ENCODE measurements around the gene BTD.
"Not testable (repeated sequence)": the region's sequence is repeated elsewhere in the genome, so short reads cannot be mapped to it uniquely, and the experiment has no call there.

BTD gene

DNA sequence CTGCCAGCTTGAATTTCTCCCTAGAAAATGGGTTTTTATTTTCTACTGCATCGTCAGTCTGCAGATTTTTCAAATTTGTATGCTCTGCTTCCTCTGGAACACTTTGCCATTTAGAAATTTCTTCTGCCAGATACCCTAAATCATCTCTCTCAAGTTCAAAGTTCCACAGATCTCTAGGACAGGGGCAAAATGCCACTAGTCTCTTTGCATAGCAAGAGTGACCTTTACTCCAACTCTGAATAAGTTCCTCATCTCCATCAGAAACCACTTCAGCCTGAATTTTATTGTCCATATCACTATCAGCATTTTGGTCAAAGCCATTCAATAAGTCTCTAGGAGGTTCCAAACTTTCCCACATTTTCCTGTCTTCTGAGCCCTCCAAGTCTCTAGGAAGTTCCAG, 3.0 kb downstream of the BTD start:
- H3K27ac ChIP-seq (ENCODE audit: low read depth, low read length); H3K36me3 ChIP-seq (ENCODE audit: control insufficient read depth, insufficient read depth, low read length); H3K27me3 ChIP-seq (ENCODE audit: control insufficient read depth, insufficient read depth, low read length); H3K4me3 ChIP-seq (ENCODE audit: low read depth, low read length); H3K9ac ChIP-seq (ENCODE audit: low read depth, low read length); H3K9me3 ChIP-seq (ENCODE audit: control insufficient read depth, insufficient read depth, low read length): not testable (repeated sequence)
- H3K4me1 ChIP-seq (ENCODE audit: control insufficient read depth, insufficient read depth, low read length), result peaks cover 11% of the 10 kb centered on the region; the same call in 1 of the 2 replicates

DNA sequence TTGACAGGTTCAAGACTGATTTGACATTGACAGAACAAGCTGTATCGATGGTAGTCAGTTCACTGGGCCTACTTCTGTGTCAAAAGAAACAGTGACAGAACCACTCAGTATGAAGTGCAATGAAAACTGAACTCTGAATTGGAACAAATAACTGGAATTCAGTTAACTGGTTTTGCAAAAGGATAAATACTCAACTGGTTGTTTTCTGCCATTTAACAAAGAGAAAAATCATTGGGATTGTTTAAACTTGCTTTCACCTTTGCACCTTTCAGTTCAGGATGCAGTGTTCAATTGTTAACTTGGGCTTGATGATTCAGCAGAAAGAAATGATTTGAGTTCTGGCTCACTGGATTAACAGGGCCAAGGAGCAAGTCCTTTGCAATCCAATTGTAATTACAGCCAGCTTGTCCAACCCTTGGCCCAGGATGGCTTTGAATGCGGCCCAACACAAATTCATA, 4.9 kb downstream of the BTD start:
- no peaks in the 10 kb centered on the region for H3K27me3 ChIP-seq (ENCODE audit: control insufficient read depth, insufficient read depth, low read length)
- no peak overlapping the region for H3K4me3 ChIP-seq (ENCODE audit: low read depth, low read length)
- H3K9ac ChIP-seq (ENCODE audit: low read depth, low read length), result no peak overlapping the region
- no peaks in the 10 kb centered on the region for H3K36me3 ChIP-seq (ENCODE audit: control insufficient read depth, insufficient read depth, low read length)
- peaks cover 11% of the 10 kb centered on the region; the same call in 1 of the 2 replicates for H3K4me1 ChIP-seq (ENCODE audit: control insufficient read depth, insufficient read depth, low read length)
- no peaks in the 10 kb centered on the region for H3K9me3 ChIP-seq (ENCODE audit: control insufficient read depth, insufficient read depth, low read length)
- H3K27ac ChIP-seq (ENCODE audit: low read depth, low read length), result peak overlapping the region; percentile 13

DNA sequence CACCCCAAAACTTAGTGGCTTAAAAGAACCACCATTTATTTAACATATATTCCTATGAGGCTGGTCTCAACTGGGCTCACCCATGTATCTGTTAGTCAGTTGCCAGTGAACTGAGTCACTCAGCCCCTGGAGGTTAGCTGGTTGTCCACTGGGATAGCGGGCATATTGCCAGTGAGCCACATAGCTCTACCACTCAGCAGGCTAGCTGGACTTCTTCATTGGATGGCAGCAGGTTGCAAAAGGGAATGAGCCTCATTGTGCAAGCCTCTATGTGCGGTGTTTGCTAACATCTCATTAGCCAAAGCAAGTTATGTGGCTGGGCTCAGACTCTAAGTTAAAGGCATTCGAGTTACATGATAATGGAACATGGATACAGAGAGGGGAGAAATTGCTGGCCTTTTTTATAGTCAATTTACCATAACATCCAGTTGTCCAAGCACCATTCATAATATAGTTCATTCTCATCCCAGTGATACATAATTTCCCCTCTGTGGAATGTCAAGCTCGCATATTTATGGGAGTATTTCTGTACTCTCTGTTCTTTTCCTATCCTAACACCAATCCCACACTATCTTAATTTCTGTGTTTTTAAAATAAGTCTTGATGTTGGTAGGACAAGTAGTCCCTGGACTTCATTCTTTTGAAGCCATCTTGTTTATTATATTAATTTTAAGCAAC, 8.7 kb downstream of the BTD start:
- Histone ChIP-seq H3K36me3 (ENCODE audit: control insufficient read depth, insufficient read depth, low read length) (no peaks in the 10 kb centered on the region), H3K9me3 (ENCODE audit: control insufficient read depth, insufficient read depth, low read length) (no peaks in the 10 kb centered on the region), H3K27me3 (ENCODE audit: control insufficient read depth, insufficient read depth, low read length) (no peaks in the 10 kb centered on the region), H3K4me1 (ENCODE audit: control insufficient read depth, insufficient read depth, low read length) (peaks cover 11% of the 10 kb centered on the region; the same call in 1 of the 2 replicates), H3K4me3 (ENCODE audit: low read depth, low read length) (no peak overlapping the region), H3K9ac (ENCODE audit: low read depth, low read length) (no peak overlapping the region), H3K27ac (ENCODE audit: low read depth, low read length) (no peak overlapping the region)

DNA sequence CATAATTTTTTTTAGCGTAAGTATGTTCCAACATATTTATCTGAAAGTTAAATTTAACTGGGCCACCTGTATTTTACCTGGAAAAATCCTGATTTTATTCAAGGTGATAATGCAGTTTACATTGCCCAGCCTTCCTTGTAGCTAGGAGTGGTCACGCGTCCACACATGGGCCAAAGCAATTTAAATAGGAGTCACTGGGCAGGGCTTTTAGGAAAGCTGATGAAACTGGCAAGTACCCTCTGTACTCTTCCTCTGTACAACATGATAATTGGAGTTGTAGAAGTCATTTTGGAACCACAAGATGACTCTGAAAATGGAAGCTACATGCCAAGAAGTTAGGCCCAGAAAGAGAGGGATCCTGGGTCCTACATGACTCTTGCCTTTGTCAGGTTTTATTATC, 9.5 kb downstream of the BTD start:
- Histone ChIP-seq H3K9me3 (ENCODE audit: control insufficient read depth, insufficient read depth, low read length) (no peaks in the 10 kb centered on the region), H3K27me3 (ENCODE audit: control insufficient read depth, insufficient read depth, low read length) (no peaks in the 10 kb centered on the region), H3K9ac (ENCODE audit: low read depth, low read length) (no peak overlapping the region), H3K4me3 (ENCODE audit: low read depth, low read length) (no peak overlapping the region), H3K36me3 (ENCODE audit: control insufficient read depth, insufficient read depth, low read length) (no peaks in the 10 kb centered on the region), H3K27ac (ENCODE audit: low read depth, low read length) (no peak overlapping the region), H3K4me1 (ENCODE audit: control insufficient read depth, insufficient read depth, low read length) (peaks cover 11% of the 10 kb centered on the region; the same call in 1 of the 2 replicates)

DNA sequence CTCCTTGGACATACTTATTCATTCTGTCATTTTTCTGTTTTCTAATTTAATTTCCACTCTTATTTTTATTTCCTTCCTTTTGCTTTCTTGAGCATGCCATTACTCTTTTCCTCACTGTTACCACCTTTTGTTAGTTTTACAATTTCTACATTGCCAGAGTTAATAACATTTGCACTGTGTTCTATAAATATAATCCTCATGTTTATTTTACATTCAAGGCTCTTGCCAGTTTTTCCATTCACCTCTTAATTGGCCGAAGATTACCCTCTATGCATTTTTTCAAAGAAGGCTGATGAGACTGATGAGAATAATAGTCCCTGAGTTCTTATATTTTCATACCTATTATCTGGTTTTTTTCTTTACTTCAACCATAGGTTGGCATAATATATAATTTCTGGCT, 10.5 kb downstream of the BTD start:
- H3K36me3 ChIP-seq (ENCODE audit: control insufficient read depth, insufficient read depth, low read length), result no peaks in the 10 kb centered on the region
- no peaks in the 10 kb centered on the region for H3K9me3 ChIP-seq (ENCODE audit: control insufficient read depth, insufficient read depth, low read length)
- no peaks in the 10 kb centered on the region for H3K27me3 ChIP-seq (ENCODE audit: control insufficient read depth, insufficient read depth, low read length)
- no peak overlapping the region for H3K9ac ChIP-seq (ENCODE audit: low read depth, low read length)
- H3K27ac ChIP-seq (ENCODE audit: low read depth, low read length), result no peak overlapping the region
- H3K4me3 ChIP-seq (ENCODE audit: low read depth, low read length), result no peak overlapping the region
- H3K4me1 ChIP-seq (ENCODE audit: control insufficient read depth, insufficient read depth, low read length), result peaks cover 7% of the 10 kb centered on the region; the same call in 1 of the 2 replicates

DNA sequence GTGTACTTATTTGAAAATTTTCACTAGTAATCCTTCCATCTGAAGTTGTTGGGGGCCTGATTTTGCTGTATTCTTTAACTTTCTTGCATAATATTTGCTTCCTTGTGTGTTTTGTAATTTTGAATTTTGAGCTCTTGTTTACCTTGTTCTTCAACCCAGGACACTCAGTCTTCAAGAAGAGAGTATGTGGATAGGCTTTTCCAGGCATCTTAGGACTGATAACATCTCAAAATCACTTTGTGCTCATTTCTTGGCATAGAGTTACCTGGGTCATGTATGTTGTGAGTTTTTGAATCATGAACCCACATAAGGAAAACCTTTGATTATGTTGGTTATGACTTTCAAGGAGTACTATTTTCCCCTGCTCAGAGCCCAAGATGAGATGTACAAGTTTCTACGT, 13.4 kb downstream of the BTD start:
- H3K4me3 ChIP-seq (ENCODE audit: low read depth, low read length), result no peak overlapping the region
- H3K36me3 ChIP-seq (ENCODE audit: control insufficient read depth, insufficient read depth, low read length), result no peaks in the 10 kb centered on the region
- H3K27ac ChIP-seq (ENCODE audit: low read depth, low read length), result no peak overlapping the region
- no peak overlapping the region for H3K9ac ChIP-seq (ENCODE audit: low read depth, low read length)
- H3K4me1 ChIP-seq (ENCODE audit: control insufficient read depth, insufficient read depth, low read length), result no peaks in the 10 kb centered on the region
- H3K27me3 ChIP-seq (ENCODE audit: control insufficient read depth, insufficient read depth, low read length), result no peaks in the 10 kb centered on the region
- peaks cover 9% of the 10 kb centered on the region; the same call in 1 of the 2 replicates for H3K9me3 ChIP-seq (ENCODE audit: control insufficient read depth, insufficient read depth, low read length)

DNA sequence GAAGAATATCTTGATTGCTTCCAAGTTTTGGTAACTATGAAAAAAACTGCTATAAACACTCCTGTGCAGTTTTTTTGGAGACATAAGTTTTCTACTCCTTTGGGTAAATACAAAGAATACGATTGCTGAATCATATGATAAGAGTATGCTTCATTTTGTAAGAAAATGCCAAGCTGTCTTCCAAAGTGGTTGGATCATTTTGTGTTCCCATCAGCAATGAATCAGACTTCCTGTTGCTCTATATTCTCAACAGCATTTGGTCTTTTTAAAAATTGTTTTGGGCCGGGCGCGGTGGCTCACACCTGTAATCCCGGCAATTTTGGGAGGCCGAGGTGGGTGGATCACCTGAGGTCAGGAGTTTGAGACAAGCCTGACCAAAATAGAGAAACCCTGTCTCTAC, 14.5 kb downstream of the BTD start:
- H3K9ac ChIP-seq (ENCODE audit: low read depth, low read length), result no peak overlapping the region
- no peak overlapping the region for H3K4me3 ChIP-seq (ENCODE audit: low read depth, low read length)
- no peaks in the 10 kb centered on the region for H3K4me1 ChIP-seq (ENCODE audit: control insufficient read depth, insufficient read depth, low read length)
- no peak overlapping the region for H3K27ac ChIP-seq (ENCODE audit: low read depth, low read length)
- H3K27me3 ChIP-seq (ENCODE audit: control insufficient read depth, insufficient read depth, low read length), result no peaks in the 10 kb centered on the region
- H3K9me3 ChIP-seq (ENCODE audit: control insufficient read depth, insufficient read depth, low read length), result peaks cover 16% of the 10 kb centered on the region
- H3K36me3 ChIP-seq (ENCODE audit: control insufficient read depth, insufficient read depth, low read length), result no peaks in the 10 kb centered on the region

DNA sequence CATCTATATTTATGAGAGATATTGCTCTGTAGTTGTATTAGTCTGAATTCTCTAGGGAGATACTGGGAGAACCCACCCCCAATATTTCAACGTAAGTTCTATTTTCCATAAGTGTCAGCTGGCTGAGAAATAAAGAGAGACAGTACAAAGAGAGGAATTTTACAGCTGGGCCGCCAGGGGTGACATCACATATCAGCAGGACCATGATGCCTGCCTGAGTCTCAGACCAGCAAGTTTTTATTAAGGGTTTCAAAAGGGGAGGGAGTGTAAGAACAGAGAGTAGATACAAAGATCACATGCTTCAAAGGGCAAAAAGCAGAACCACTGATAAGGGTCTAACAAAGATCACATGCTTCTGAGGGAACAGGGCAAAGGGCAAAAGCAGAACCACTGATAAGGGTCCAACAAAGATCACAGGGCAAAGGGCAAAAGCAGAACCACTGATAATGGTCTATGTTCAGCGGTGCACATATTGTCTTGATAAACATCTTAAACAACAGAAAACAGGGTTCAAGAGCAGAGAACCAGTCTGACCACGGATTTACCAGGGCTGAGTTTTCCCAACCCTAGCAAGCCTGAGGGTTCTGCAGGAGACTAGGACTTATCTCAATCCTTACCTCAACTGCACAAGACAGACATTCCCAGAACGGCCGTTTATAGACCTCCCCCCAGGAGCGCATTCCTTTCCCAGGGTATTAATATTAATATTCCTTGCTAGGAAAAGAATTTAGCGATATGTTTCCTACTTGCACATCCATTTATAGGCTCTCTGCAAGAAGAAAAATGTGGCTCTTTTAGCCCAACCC, 18.3 kb downstream of the BTD start:
- H3K9ac ChIP-seq (ENCODE audit: low read depth, low read length); H3K27me3 ChIP-seq (ENCODE audit: control insufficient read depth, insufficient read depth, low read length); H3K27ac ChIP-seq (ENCODE audit: low read depth, low read length); H3K4me1 ChIP-seq (ENCODE audit: control insufficient read depth, insufficient read depth, low read length); H3K36me3 ChIP-seq (ENCODE audit: control insufficient read depth, insufficient read depth, low read length); H3K4me3 ChIP-seq (ENCODE audit: low read depth, low read length): not testable (repeated sequence)
- H3K9me3 ChIP-seq (ENCODE audit: control insufficient read depth, insufficient read depth, low read length), result peaks cover 17% of the 10 kb centered on the region

DNA sequence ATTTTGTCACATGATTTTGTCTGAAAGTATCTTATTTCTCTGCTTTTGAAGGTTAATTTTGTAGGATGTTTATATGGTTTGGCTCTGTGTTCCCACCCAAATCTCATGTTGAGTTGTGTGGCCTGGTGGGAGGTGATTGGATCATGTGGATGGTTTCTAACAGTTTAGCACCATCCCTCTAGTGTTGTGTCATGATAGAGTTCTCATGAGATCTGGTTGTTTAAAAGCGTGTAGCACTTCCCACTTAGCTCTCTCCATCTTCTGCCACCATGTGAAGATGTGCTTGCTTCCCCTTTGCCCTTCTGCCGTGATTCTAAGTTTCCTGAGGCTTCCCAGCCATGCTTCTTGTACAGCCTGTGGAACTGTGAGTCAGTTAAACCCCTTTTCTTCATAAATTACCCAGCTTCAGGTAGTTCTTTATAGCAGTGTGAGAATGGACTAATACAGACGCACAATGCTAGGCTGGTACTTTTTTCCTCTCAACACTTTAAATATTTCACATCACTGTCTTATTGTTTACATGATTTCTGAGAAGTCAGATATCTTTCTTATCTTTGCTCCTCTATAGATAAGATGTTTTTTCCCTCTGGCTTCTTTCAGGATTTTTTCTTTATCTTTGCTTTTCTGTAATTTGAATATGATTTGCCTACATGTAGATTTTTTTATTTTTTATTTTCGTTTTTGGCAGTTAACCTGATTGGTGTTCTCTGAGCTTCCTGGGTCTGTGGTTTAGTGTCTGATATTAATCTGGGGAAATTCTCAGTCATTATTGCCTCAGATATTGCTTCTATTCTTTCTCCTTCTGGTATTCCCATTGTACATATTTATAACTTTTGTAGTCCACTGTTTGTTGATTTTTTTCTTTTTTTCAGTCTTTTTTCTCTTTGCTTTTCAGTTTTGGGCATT, 22.2 kb downstream of the BTD start:
- Histone ChIP-seq H3K4me1 (ENCODE audit: control insufficient read depth, insufficient read depth, low read length) (no peaks in the 10 kb centered on the region), H3K4me3 (ENCODE audit: low read depth, low read length) (no peak overlapping the region), H3K9me3 (ENCODE audit: control insufficient read depth, insufficient read depth, low read length) (peaks cover 17% of the 10 kb centered on the region), H3K27me3 (ENCODE audit: control insufficient read depth, insufficient read depth, low read length) (no peaks in the 10 kb centered on the region), H3K36me3 (ENCODE audit: control insufficient read depth, insufficient read depth, low read length) (no peaks in the 10 kb centered on the region), H3K27ac (ENCODE audit: low read depth, low read length) (no peak overlapping the region), H3K9ac (ENCODE audit: low read depth, low read length) (no peak overlapping the region)

DNA sequence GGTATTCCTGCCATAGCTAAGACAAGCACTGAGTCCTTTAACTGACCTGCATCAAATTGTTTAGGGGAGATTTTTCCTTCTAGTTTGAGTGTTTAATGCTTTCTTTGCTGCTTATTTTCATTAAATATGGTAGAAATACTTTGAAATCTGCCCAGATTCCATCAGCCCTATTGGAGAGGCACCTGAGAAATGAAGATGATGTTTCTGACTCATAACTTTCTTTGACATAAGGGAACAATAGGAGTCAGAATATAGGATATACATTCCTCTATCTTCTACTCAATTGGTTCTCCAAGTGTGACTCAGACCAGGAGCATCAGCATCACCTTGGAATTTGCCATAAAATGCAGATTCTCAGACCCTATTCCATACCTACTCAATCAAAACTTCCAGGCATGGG, 27.4 kb downstream of the BTD start:
- Histone ChIP-seq H3K9ac (ENCODE audit: low read depth, low read length) (no peak overlapping the region), H3K36me3 (ENCODE audit: control insufficient read depth, insufficient read depth, low read length) (no peaks in the 10 kb centered on the region), H3K27ac (ENCODE audit: low read depth, low read length) (no peak overlapping the region), H3K27me3 (ENCODE audit: control insufficient read depth, insufficient read depth, low read length) (no peaks in the 10 kb centered on the region), H3K4me1 (ENCODE audit: control insufficient read depth, insufficient read depth, low read length) (peaks cover 43% of the 10 kb centered on the region), H3K9me3 (ENCODE audit: control insufficient read depth, insufficient read depth, low read length) (no peaks in the 10 kb centered on the region), H3K4me3 (ENCODE audit: low read depth, low read length) (no peak overlapping the region)
